IPS-18a (cell line): ENCODE data around the gene ARHGAP22.

Experiments used
- H3K27ac ChIP-seq: one replicate; pipeline ENCODE4 v1.5.1; 2013; ENCODE audit warnings: low read length
- H3K27me3 ChIP-seq: one replicate; pipeline ENCODE4 v1.6.1; 2013; ENCODE audit warnings: mild to moderate bottlenecking, low read length; ENCODE audit not compliant: control insufficient read depth, insufficient read depth
- H3K36me3 ChIP-seq: one replicate; pipeline ENCODE4 v1.6.1; 2013; ENCODE audit warnings: low read depth, low read length; ENCODE audit not compliant: control insufficient read depth
- H3K4me1 ChIP-seq: one replicate; pipeline ENCODE4 v1.6.1; 2013; ENCODE audit warnings: low read depth, low read length; ENCODE audit not compliant: control insufficient read depth
- H3K4me3 ChIP-seq: one replicate; pipeline ENCODE4 v1.5.1; 2013; ENCODE audit warnings: low read length
- H3K9ac ChIP-seq: one replicate; pipeline ENCODE4 v1.6.1; 2013; ENCODE audit warnings: mild to moderate bottlenecking, low read length, moderate library complexity
- H3K9me3 ChIP-seq: one replicate; pipeline ENCODE4 v1.6.1; 2013; ENCODE audit warnings: low read depth, low read length; ENCODE audit not compliant: control insufficient read depth

The ARHGAP22 gene

GRCh38 chr10:48494073-48494472 lies 110.8 kb downstream of the ARHGAP22 start:
- no peak overlapping the region for H3K27ac ChIP-seq
- no peak overlapping the region for H3K4me3 ChIP-seq
- no peaks in the 10 kb centered on the region for H3K9me3 ChIP-seq
- H3K4me1 ChIP-seq: no peaks in the 10 kb centered on the region
- H3K36me3 ChIP-seq: no peaks in the 10 kb centered on the region
- no peaks in the 10 kb centered on the region for H3K27me3 ChIP-seq
- no peak overlapping the region for H3K9ac ChIP-seq

- no peak overlapping the region for H3K4me3 ChIP-seq
- no peaks in the 10 kb centered on the region for H3K4me1 ChIP-seq
- H3K27me3 ChIP-seq: no peaks in the 10 kb centered on the region
- H3K27ac ChIP-seq: no peak overlapping the region
- no peak overlapping the region for H3K9ac ChIP-seq
- no peaks in the 10 kb centered on the region for H3K9me3 ChIP-seq
- H3K36me3 ChIP-seq: no peaks in the 10 kb centered on the region
These were observed 111.6 kb downstream of the ARHGAP22 start for GRCh38 chr10:48493083-48493871.

- Histone ChIP-seq H3K27me3 (no peaks in the 10 kb centered on the region), H3K9me3 (no peaks in the 10 kb centered on the region), H3K4me1 (no peaks in the 10 kb centered on the region), H3K9ac (no peak overlapping the region), H3K27ac (no peak overlapping the region), H3K4me3 (no peak overlapping the region), H3K36me3 (no peaks in the 10 kb centered on the region)
These were observed 112.7 kb downstream of the ARHGAP22 start for GRCh38 chr10:48492201-48492600.

GRCh38 chr10:48491392-48492139 lies 113.3 kb downstream of the ARHGAP22 start:
- Histone ChIP-seq H3K36me3 (no peaks in the 10 kb centered on the region), H3K4me3 (no peak overlapping the region), H3K9me3 (no peaks in the 10 kb centered on the region), H3K27me3 (no peaks in the 10 kb centered on the region), H3K27ac (no peak overlapping the region), H3K9ac (no peak overlapping the region), H3K4me1 (no peaks in the 10 kb centered on the region)

DNA sequence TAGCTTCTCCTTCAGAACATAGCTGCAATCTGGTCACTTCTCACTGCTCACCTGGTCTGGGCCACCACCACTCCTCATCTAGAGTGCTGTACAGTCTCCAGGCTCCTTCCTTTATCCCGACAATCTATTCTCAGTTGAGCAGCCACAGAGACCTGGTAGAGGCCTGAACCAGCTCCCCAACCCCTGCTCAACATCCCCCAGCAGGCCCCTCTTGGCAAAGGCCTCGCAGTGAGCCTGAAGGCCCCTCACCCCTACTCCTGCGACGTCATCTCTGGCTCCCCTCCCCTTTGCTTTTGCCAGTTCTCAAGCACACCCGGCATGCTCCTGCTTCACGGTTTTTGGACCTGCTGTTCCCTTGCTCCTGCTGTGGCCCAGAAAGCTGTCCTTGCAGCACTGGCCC lies 113.9 kb downstream of the ARHGAP22 start:
- no peaks in the 10 kb centered on the region for H3K9me3 ChIP-seq
- no peak overlapping the region for H3K9ac ChIP-seq
- H3K4me3 ChIP-seq: no peak overlapping the region
- H3K4me1 ChIP-seq: no peaks in the 10 kb centered on the region
- H3K27ac ChIP-seq: no peak overlapping the region
- H3K27me3 ChIP-seq: no peaks in the 10 kb centered on the region
- H3K36me3 ChIP-seq: no peaks in the 10 kb centered on the region

DNA sequence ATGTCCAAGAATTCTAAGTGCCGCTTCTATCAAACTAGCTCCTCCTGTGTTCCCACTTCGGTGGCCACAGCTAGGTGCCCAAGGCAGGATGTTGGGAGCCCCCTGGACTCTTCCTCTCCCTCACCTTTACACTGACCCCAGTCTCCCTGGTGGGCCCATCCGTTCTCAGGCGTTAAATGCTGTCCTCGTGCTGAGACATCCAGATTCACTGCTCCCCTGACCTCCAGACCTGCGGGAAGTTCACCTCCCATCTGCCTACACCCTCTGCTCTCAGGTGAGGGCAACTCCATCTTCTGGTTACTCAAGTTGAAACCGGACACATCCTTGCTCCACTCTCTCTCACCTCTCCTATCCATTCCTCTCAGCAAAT lies 114.3 kb downstream of the ARHGAP22 start:
- H3K36me3 ChIP-seq: no peaks in the 10 kb centered on the region
- H3K9ac ChIP-seq: no peak overlapping the region
- H3K9me3 ChIP-seq: no peaks in the 10 kb centered on the region
- H3K4me1 ChIP-seq: no peaks in the 10 kb centered on the region
- no peak overlapping the region for H3K4me3 ChIP-seq
- no peaks in the 10 kb centered on the region for H3K27me3 ChIP-seq
- no peak overlapping the region for H3K27ac ChIP-seq

GRCh38 chr10:48489099-48489498 lies 115.8 kb downstream of the ARHGAP22 start:
- Histone ChIP-seq H3K4me1 (peaks cover 10% of the 10 kb centered on the region), H3K9me3 (no peaks in the 10 kb centered on the region), H3K27me3 (no peaks in the 10 kb centered on the region), H3K27ac (no peak overlapping the region), H3K4me3 (no peak overlapping the region), H3K9ac (no peak overlapping the region), H3K36me3 (no peaks in the 10 kb centered on the region)

GRCh38 chr10:48487244-48487643 lies 117.6 kb downstream of the ARHGAP22 start:
- Histone ChIP-seq H3K9ac (no peak overlapping the region), H3K36me3 (no peaks in the 10 kb centered on the region), H3K27ac (no peak overlapping the region), H3K4me3 (no peak overlapping the region), H3K27me3 (no peaks in the 10 kb centered on the region), H3K4me1 (peaks cover 10% of the 10 kb centered on the region), H3K9me3 (no peaks in the 10 kb centered on the region)

GRCh38 chr10:48485711-48486110 lies 119.2 kb downstream of the ARHGAP22 start:
- Histone ChIP-seq H3K36me3 (no peaks in the 10 kb centered on the region), H3K9me3 (no peaks in the 10 kb centered on the region), H3K27me3 (no peaks in the 10 kb centered on the region), H3K27ac (no peak overlapping the region), H3K4me3 (no peak overlapping the region), H3K4me1 (peaks cover 10% of the 10 kb centered on the region), H3K9ac (no peak overlapping the region)

DNA sequence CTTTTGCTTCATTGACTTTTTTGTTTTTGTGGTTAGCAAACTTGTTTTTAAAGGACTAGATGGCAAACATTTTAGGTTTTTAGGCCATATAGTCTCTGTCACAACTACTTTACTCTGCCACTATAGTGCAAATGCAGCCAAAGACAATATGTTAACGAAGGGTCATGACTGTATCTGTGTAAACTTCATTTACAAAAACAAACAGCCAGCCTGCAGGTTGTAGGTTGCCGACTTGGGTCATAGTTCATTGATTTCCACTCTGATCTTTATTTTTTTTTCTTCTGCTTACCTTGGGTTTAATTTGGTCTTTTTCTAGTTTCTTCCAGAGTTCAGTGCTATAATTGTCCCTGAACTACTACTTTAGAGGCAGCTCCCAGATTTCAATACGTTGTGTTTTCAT lies 120.0 kb downstream of the ARHGAP22 start:
- Histone ChIP-seq H3K27ac (no peak overlapping the region), H3K36me3 (no peaks in the 10 kb centered on the region), H3K9ac (no peak overlapping the region), H3K27me3 (no peaks in the 10 kb centered on the region), H3K9me3 (no peaks in the 10 kb centered on the region), H3K4me3 (no peak overlapping the region), H3K4me1 (peaks cover 10% of the 10 kb centered on the region)

DNA sequence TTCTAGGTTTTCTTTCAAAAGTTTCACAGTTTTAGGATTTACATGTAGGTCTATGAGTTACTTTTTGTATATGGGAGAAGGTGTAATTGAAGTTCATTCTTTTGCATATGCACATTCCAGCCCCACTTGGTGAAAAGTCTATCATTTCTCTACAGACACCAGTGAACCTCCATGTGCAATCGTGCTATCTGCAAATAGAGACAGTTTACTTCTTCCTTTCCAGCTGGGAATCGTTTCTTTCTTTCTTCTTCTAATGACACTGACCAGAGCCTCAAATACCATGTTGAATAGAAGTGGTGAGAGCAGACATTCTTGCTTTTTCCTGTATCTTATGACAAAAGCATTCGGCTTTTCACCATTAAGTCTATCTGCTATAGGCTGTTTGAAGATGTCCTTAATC lies 122.7 kb downstream of the ARHGAP22 start:
- Histone ChIP-seq H3K27ac (no peak overlapping the region), H3K9ac (no peak overlapping the region)

GRCh38 chr10:48481385-48481784 lies 123.5 kb downstream of the ARHGAP22 start:
- no peaks in the 10 kb centered on the region for H3K27me3 ChIP-seq
- no peak overlapping the region for H3K4me3 ChIP-seq

More for the DNA sequence above, 122.7 kb downstream of the ARHGAP22 start:
- H3K4me1 ChIP-seq: peaks cover 10% of the 10 kb centered on the region
- no peak overlapping the region for H3K4me3 ChIP-seq
- H3K27me3 ChIP-seq: no peaks in the 10 kb centered on the region
- no peaks in the 10 kb centered on the region for H3K36me3 ChIP-seq
- no peaks in the 10 kb centered on the region for H3K9me3 ChIP-seq

More at GRCh38 chr10:48481385-48481784, 123.5 kb downstream of the ARHGAP22 start:
- no peaks in the 10 kb centered on the region for H3K36me3 ChIP-seq
- H3K4me1 ChIP-seq: peaks cover 10% of the 10 kb centered on the region
- H3K9ac ChIP-seq: no peak overlapping the region
- H3K27ac ChIP-seq: no peak overlapping the region
- H3K9me3 ChIP-seq: no peaks in the 10 kb centered on the region
